Measurements from ENCODE around the gene SELENOI.

Gene SELENOI

GRCh38 chr2:26432363-26432762 lies 86.4 kb downstream of the SELENOI start:
- TF ChIP-seq, protein P1, sequence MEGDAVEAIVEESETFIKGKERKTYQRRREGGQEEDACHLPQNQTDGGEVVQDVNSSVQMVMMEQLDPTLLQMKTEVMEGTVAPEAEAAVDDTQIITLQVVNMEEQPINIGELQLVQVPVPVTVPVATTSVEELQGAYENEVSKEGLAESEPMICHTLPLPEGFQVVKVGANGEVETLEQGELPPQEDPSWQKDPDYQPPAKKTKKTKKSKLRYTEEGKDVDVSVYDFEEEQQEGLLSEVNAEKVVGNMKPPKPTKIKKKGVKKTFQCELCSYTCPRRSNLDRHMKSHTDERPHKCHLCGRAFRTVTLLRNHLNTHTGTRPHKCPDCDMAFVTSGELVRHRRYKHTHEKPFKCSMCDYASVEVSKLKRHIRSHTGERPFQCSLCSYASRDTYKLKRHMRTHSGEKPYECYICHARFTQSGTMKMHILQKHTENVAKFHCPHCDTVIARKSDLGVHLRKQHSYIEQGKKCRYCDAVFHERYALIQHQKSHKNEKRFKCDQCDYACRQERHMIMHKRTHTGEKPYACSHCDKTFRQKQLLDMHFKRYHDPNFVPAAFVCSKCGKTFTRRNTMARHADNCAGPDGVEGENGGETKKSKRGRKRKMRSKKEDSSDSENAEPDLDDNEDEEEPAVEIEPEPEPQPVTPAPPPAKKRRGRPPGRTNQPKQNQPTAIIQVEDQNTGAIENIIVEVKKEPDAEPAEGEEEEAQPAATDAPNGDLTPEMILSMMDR (IDR thresholded peaks at IDR 0.05) = no peak

- TF ChIP-seq, protein P1 (IDR thresholded peaks at IDR 0.05) = no peak
These were observed 86.9 kb downstream of the SELENOI start for GRCh38 chr2:26432859-26433258.

DNA sequence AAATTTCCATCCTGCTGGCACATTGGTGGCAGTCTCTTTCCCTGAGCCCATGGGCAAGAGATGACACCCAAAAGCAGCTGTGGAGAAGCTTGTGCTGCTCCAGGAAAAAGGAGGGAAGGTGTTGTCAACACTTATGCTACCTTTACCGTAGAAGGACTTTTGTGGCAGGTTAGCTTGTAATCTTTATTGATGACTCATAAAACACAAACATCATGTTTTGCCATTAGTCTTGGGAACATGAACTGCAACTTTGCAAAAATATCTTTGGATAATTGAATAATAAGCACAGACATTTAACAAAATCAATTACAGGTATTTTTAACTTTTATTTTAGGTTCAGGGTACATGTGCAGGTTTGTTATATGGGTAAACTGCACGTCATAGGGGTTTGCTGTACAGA lies 89.2 kb downstream of the SELENOI start:
- TF ChIP-seq, protein P1 (IDR thresholded peaks at IDR 0.05) = no peak

GRCh38 chr2:26438526-26438925 lies 92.6 kb downstream of the SELENOI start:
- TF ChIP-seq, protein P1 (IDR thresholded peaks at IDR 0.05) = no peak

- TF ChIP-seq, protein P1 (IDR thresholded peaks at IDR 0.05) = no peak
These were observed 93.0 kb downstream of the SELENOI start for GRCh38 chr2:26438926-26439325.

DNA sequence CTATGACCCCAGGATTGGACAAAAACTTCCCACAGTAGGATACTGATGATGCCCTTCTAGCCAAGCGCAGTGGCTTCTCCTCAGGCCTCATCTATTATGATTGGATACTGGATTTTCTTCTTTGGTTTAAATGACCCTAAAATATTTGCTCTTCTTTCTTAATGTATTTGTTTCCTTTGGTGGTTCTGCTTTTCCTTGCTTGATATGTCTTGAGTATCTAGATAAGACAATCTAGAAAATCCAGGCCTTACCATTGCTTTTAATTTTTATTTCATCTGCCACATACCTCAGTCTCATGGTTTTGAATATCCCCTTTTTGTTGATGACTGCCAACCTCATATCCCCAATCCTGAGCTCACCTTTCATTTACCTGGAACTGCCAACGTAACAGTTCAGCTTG lies 96.4 kb downstream of the SELENOI start:
- TF ChIP-seq, protein P1 (IDR thresholded peaks at IDR 0.05) = no peak

DNA sequence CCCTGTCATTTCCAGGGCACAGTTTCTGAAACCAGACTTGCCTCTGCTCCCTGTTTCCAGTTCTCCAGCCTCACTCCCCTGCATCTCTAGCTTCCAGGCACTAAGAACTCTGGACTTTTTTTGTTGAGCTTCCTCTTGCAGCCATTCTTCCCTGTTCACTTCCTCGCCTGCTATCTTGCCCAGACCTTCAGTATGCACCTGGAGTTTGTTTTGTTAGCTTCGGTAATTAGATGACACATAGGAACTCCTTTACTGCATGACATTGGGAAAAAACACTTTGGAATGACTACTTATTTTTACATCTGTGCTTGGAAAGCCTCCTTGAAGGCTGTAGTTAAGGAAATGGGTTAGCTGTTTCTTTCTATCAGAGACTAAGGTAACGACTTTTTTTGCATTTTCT lies 96.8 kb downstream of the SELENOI start:
- TF ChIP-seq, protein P1 (IDR thresholded peaks at IDR 0.05) = no peak

- TF ChIP-seq, protein P1 (IDR thresholded peaks at IDR 0.05) = no peak
These were observed 98.3 kb downstream of the SELENOI start for GRCh38 chr2:26444236-26444635.

Measured in LNCAP (cell line).